Neuron (in vitro differentiated cells): ENCODE measurements around the gene KIF2C.
"Not testable (repeated sequence)": the region's sequence is repeated elsewhere in the genome, so short reads cannot be mapped to it uniquely, and the experiment has no call there.

Source experiments
- H2AFZ ChIP-seq: one replicate; pipeline ENCODE4 v1.6.1; 2013; ENCODE audit warnings: low read depth, mild to moderate bottlenecking, inconsistent platforms, low read length, moderate library complexity
- H3K27me3 ChIP-seq: one replicate; pipeline ENCODE4 v1.6.1; 2013; ENCODE audit warnings: low read length; ENCODE audit not compliant: insufficient read depth
- H3K36me3 ChIP-seq: one replicate; pipeline ENCODE4 v1.6.1; 2013; ENCODE audit warnings: low read length; ENCODE audit not compliant: insufficient read depth
- H3K4me1 ChIP-seq: one replicate; pipeline ENCODE4 v1.6.1; 2013; ENCODE audit warnings: low read length; ENCODE audit not compliant: insufficient read depth
- H3K4me3 ChIP-seq: 2 replicates; pipeline ENCODE4 v1.5.1; 2013; ENCODE audit warnings: mild to moderate bottlenecking, low read length, moderate library complexity
- H3K9me3 ChIP-seq: one replicate; pipeline ENCODE4 v1.6.1; 2013; ENCODE audit warnings: low read length

Gene KIF2C

DNA sequence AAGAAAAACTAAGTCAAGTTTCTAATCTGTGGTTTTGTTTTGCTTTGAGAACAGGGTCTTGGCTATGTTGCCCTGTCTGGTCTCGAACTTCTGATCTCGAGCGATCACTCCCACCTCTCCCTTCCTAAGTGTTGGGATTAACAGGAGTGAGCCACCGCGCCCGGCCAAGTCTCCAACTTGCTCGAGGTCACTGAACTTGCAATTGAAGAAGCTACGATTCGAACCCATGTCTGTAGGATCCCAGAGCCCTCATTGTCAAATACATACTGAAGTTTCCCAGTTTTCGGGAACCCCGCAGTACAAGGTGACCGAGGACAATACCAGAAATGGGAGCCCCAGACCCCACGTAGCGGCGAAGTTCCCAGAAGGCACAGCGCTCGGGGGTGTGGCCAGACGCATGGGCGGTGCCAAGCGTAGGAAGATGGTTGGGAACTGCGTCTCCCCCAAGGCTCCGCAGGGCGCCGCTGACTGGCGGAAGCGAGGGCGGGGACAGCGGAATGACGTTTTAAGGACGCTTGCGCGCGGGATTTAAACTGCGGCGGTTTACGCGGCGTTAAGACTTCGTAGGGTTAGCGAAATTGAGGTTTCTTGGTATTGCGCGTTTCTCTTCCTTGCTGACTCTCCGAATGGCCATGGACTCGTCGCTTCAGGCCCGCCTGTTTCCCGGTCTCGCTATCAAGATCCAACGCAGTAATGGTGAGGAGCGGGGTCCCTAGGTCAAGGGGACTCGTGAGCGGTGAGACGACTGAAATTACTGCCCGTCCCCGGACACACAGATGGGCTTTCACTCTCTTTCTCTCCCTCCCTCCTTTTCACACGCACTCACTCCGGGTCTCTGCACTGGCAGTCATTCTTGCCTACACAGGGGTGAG lies at the start of gene KIF2C:
Gene KIF2C, plus strand, starts transcription at position 531 of the 872 bp plus-strand sequence. Its CDS starts 96 bp downstream, at position 627.
- H3K4me3 ChIP-seq: peak within 1 kb of the TSS; percentile 76
- H3K9me3 ChIP-seq: no peaks in the 10 kb centered on the region
- peaks cover 16% of the 10 kb centered on the region for H3K4me1 ChIP-seq
- no peaks in the 10 kb centered on the region for H3K27me3 ChIP-seq
- peaks cover 19% of the 10 kb centered on the region for H3K36me3 ChIP-seq
- H2AFZ ChIP-seq: peak within 1 kb of the TSS; percentile 68

DNA sequence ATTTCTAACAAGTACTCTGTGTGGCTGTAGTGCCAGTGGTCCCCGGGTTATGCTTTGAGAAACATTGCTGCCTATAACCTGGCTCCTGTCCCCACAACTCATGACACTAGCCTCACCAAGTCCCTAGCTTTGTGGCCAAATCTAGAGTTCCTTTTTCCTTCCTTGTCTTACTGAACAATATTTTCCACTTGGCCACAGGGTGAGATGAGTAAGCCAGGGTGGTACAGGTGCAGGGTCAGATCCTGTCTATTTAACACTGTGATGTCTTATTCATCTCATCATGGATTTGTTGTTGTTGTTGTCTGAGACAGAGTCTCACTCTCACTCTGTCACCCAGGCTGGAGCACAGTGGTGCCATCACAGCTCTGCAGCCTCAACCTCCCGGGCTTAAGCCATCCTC lies 46.5 kb upstream of the KIF2C start:
- H3K27me3 ChIP-seq: no peaks in the 10 kb centered on the region
- H2AFZ ChIP-seq: no peak overlapping the region
- no peaks in the 10 kb centered on the region for H3K9me3 ChIP-seq
- no peak overlapping the region for H3K4me3 ChIP-seq
- H3K36me3 ChIP-seq: no peaks in the 10 kb centered on the region
- H3K4me1 ChIP-seq: no peaks in the 10 kb centered on the region

- Histone ChIP-seq H3K4me1 (no peaks in the 10 kb centered on the region), H3K36me3 (no peaks in the 10 kb centered on the region), H3K4me3 (no peak overlapping the region), H3K27me3 (no peaks in the 10 kb centered on the region), H3K9me3 (no peaks in the 10 kb centered on the region), H2AFZ (no peak overlapping the region)
These were observed 45.7 kb upstream of the KIF2C start for GRCh38 chr1:44693900-44694299.

DNA sequence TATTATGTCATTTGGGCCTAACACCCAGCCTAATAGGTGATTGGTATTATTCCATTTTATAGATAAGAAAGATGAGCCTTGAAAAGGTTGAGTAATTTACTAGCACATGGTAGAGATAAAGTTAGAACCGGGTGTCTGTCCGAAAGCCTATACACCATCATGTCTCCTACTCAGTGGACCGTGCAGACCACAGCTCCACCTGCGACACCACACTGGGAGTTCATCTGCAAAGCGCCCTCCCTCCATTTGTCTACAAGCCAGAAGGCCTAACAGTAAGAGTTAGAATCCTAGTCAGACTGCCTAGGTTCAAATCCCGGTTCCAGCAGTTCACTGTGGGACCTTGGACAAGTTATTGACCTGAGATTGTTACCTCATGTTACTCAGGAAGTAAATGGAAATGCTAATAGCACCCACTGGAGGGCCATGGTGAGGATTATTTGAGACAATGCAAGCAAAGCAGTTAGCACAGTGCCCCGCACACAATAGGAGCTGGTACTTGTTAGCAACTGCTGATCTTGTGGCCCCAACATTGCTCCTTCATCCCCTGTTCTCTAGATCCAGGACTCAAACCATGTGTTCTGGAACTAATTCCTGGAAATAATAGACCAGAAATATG lies 44.7 kb upstream of the KIF2C start:
- Histone ChIP-seq H2AFZ (no peak overlapping the region), H3K27me3 (no peaks in the 10 kb centered on the region), H3K36me3 (no peaks in the 10 kb centered on the region), H3K9me3 (no peaks in the 10 kb centered on the region), H3K4me3 (no peak overlapping the region), H3K4me1 (no peaks in the 10 kb centered on the region)

DNA sequence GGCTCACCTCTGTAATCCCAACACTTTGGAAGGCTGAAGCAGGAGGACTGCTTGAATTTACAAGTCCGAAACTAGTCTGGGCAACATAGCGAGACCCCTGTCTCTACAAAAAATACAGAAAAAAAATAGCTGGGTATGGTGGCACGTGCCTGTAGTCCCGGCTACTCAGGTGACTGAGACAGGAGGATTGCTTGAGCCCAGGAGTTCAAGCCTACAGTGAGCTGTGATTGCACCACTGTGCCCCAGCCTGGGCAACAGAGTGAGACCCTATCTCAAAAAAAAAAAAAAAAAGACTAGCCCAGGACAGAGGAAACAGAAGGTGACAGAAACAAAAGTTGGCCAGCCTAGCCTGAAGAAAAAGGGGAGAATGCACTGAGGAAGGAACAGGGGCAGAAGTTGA lies 44.0 kb upstream of the KIF2C start:
- no peaks in the 10 kb centered on the region for H3K27me3 ChIP-seq

DNA sequence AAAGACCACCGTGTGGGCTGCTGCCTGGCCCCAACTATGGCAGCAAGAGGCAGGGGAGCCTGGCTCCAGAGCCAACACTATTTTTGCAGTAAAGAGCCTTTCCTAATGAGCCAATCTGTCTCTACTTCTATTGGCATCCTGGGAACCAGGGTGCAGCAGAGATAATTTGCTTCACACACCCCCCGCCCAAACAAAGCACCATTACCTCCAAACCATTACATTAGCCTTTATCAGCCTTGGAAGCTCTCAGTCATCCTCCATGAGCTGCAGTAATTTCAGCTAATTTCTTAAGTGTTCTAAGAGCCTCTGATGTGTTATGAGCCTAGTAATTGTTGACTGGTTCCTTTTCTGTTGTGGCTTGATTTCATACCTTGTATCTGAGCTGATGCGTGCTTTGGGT lies 43.5 kb upstream of the KIF2C start:
- H3K27me3 ChIP-seq: no peaks in the 10 kb centered on the region
- H3K4me1 ChIP-seq: no peaks in the 10 kb centered on the region
- H3K9me3 ChIP-seq: no peaks in the 10 kb centered on the region
- no peaks in the 10 kb centered on the region for H3K36me3 ChIP-seq
- no peak overlapping the region for H2AFZ ChIP-seq
- H3K4me3 ChIP-seq: no peak overlapping the region

More for the DNA sequence above, 44.0 kb upstream of the KIF2C start:
- Histone ChIP-seq H2AFZ (no peak overlapping the region), H3K4me1 (no peaks in the 10 kb centered on the region), H3K4me3 (no peak overlapping the region), H3K9me3 (no peaks in the 10 kb centered on the region), H3K36me3 (no peaks in the 10 kb centered on the region)

DNA sequence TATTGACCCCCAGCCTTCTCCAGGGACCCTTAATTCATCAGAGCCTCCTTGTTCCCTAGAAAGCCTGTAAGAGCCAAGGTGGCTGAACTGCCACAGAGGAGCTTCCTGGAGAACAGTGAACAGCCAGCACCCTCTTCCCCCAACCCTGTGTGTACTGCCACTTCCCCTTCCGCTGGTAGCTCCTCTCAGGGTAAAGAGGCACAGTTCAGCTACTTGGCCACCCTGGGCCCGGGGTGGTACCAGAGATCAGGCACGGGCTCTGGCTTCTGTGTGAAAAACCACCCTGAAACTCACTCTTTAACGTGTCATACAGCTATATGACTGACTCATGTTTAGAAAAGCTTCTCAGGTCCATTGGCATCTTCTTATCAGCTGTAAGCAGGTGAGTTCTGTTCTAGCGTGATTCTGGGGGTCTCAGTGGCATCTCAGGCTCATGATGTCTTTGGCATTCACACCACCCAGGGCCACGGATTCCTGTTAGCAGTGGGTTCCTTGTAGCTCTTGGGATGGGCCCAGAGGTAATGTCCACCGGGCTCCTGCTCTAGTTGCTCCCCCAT lies 42.8 kb upstream of the KIF2C start:
- Histone ChIP-seq H3K27me3 (no peaks in the 10 kb centered on the region), H3K4me3 (no peak overlapping the region), H3K36me3 (no peaks in the 10 kb centered on the region), H2AFZ (no peak overlapping the region), H3K4me1 (no peaks in the 10 kb centered on the region), H3K9me3 (no peaks in the 10 kb centered on the region)

- Histone ChIP-seq H3K9me3 (no peaks in the 10 kb centered on the region), H3K4me1 (no peaks in the 10 kb centered on the region), H3K36me3 (no peaks in the 10 kb centered on the region), H3K27me3 (no peaks in the 10 kb centered on the region), H3K4me3 (no peak overlapping the region), H2AFZ (no peak overlapping the region)
These were observed 41.5 kb upstream of the KIF2C start for GRCh38 chr1:44698138-44698537.

DNA sequence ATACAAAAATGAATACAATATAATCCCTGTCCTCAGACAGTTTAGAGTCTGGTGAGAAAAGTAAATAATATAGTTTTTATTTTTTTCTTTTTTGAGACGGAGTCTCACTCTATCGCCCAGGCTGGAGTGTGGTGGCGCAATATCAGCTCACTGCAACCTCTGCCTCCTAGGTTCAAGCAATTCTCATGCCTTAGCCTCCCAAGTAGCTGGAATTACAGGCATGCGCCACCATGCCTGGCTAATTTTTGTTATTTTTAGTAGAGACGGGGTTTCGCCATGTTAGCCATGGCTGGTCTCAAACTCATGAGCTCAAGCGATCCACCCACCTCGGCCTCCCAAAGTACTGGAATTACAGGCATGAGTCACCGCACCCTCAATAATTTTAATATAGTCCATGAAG lies 40.3 kb upstream of the KIF2C start:
- not testable (repeated sequence) for H3K9me3 ChIP-seq, H3K27me3 ChIP-seq, H3K36me3 ChIP-seq, H3K4me3 ChIP-seq, H2AFZ ChIP-seq, H3K4me1 ChIP-seq

DNA sequence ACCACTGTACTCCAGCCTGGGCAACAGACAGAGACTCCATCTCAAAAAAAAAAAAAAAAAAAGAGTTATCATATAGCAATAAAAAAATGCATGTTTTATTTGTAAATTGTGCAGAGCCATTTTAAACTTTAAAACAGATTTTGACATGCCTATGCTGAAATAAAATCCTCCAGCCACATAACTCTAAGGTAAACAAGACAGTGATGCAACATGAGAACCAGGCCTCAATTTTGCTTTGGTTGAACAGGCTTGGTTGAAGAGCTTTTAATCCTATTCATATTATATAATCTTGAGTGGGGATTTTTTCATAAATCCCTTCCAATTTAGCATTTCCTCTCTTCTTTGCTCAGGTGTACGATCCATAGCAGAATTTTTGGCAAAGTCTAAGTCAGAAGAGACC lies 39.1 kb upstream of the KIF2C start:
- H3K4me3 ChIP-seq: no peak overlapping the region
- no peak overlapping the region for H2AFZ ChIP-seq
- no peaks in the 10 kb centered on the region for H3K4me1 ChIP-seq
- no peaks in the 10 kb centered on the region for H3K9me3 ChIP-seq
- no peaks in the 10 kb centered on the region for H3K27me3 ChIP-seq
- no peaks in the 10 kb centered on the region for H3K36me3 ChIP-seq

DNA sequence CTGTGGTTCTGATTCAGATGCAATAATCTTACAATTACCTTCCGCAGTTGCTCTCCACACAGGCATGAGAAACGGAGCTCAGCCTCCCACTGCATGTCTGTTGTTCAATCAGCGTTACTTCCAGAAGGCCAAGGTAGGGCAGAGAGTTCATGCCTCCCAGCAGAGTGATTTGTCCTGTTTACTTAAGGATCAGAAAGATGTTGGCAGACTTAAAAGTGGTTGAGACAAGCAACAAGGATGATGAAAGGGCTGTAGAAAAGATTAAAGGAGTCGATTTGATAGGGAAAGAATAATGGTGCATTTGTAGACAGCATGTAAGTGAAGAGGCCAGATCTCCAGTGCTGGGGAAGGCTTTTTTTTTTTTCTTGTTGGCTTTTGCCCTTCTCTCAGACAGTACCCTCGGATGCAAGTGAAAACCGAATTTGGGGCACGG lies 38.5 kb upstream of the KIF2C start:
- Histone ChIP-seq H3K27me3 (no peaks in the 10 kb centered on the region), H3K4me3 (no peak overlapping the region), H3K9me3 (no peaks in the 10 kb centered on the region), H3K4me1 (no peaks in the 10 kb centered on the region), H2AFZ (no peak overlapping the region), H3K36me3 (no peaks in the 10 kb centered on the region)

- no peak overlapping the region for H3K4me3 ChIP-seq
- peaks cover 2% of the 10 kb centered on the region for H3K36me3 ChIP-seq
- H3K9me3 ChIP-seq: peaks cover 14% of the 10 kb centered on the region
- no peaks in the 10 kb centered on the region for H3K4me1 ChIP-seq
- no peak overlapping the region for H2AFZ ChIP-seq
- no peaks in the 10 kb centered on the region for H3K27me3 ChIP-seq
These were observed 34.2 kb upstream of the KIF2C start for GRCh38 chr1:44705470-44705869.

DNA sequence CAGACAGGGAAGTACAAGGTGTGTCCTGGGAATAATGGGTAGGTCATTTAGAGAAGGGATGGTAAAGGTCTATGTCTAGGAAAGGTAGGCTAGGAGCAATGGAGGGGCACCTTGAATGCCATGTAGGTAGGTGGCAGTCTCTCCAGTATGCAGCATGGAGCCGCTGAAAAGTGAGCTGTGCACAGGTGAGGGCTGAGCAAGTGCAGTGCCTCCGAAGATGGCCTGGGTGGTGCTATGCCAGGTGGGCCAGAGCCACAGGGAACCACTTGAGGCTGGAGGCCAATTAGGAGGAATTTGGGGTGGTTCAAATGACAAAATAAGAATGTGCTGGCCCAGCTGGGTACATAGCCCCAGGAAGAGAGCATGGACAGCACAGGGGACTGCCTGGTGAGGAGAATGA lies 33.7 kb upstream of the KIF2C start:
- H3K36me3 ChIP-seq: peaks cover 2% of the 10 kb centered on the region
- peaks cover 14% of the 10 kb centered on the region for H3K9me3 ChIP-seq
- H3K4me1 ChIP-seq: no peaks in the 10 kb centered on the region
- no peak overlapping the region for H2AFZ ChIP-seq
- H3K4me3 ChIP-seq: no peak overlapping the region
- no peaks in the 10 kb centered on the region for H3K27me3 ChIP-seq
